ENCODE data around the gene MGAT4A.
A peak's percentile ranks its signal among the peaks of the same experiment; 100 is the strongest.

Gene MGAT4A

GRCh38 chr2:98731041-98731893 lies at the start of gene MGAT4A:
MGAT4A (minus strand) TSS chr2:98731132; CDS start chr2:98726332, 4,800 bp downstream.
- TF ChIP-seq ZFX (IDR thresholded peaks at IDR 0.05) = no peak
- TF ChIP-seq CTCF (conservative IDR thresholded peaks at IDR 0.05) = no peak
- H3K27ac ChIP-seq = peak within 1 kb of the TSS; percentile 43

DNA sequence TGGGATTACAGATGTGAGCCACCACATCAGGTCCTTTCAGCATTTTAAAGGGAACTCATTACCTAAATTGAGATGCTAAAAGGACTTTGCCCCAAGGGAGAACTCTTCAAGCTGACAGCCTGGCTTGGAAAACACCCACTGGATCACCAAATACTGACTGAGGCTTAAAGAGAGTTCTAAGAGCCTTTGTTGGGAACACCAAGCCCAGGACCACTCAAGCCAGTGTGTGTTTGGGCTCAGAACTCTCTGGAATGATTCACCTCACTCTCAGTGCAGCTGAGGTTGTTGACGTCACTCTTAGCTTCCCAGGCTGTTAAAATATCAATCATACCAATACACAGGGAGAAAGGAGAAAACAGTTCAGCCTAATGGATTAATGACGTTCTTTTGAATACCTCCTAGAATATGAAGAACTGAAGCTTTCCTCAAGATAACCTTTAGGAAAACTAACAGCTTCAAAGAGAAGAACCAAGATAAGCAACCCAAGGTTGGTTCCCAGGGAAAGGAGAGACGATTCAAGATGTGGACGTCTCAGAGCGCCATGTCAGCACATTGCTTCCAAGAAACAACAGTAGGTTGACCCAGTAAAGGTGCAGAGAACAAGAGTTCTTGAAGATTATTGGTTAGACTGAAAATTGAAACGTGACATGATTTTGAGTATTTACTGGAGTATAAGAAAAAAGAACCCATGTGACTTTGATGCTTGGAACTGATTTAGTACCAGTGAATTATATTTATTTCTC lies 48.0 kb upstream of the MGAT4A start:
- TF ChIP-seq ZFX (IDR thresholded peaks at IDR 0.05) (no peak), CTCF (conservative IDR thresholded peaks at IDR 0.05) (no peak)
- no peak overlapping the region for H3K27ac ChIP-seq

DNA sequence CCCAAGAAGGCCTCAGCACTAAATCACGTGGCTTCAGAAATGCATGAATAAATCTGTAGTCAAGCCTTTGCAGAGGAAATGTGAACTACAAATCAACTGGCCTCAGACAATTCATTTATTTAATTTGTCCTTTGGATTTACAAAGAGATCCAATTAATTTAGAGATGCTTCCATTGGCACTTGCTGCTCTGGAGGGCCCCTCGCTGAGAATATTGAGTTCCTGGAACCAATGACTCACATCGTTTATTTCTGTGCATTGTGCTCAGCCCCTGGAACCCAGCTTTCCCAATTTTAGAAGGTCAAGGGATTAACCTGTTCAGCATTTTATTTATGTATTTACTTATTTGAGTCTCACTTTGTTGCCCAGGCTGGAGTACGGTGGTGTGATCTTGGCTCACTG lies 47.2 kb upstream of the MGAT4A start:
- TF ChIP-seq ZFX (IDR thresholded peaks at IDR 0.05) (no peak), CTCF (conservative IDR thresholded peaks at IDR 0.05) (no peak)
- no peak overlapping the region for H3K27ac ChIP-seq

DNA sequence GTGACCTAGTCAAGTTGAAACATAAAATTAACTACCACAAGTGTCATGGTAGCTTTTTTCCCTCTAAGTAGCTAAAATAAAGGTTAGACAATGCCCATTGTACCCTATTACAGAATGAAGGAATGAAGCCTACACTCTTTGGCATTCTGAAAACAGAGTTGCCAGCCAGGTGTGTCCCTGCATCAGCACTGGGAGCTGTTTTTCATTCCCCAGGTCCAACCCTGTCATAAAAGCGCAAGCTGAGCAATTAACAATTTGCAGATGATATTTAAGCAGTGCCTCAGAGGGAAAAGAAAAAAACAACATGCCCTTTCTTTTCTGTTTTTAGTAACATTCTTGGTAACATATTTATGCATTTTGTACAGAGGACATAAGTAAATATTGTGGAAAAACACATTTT lies 46.8 kb upstream of the MGAT4A start:
- H3K27ac ChIP-seq = no peak overlapping the region
- no peak for TF ChIP-seq CTCF (conservative IDR thresholded peaks at IDR 0.05)
- TF ChIP-seq ZFX (IDR thresholded peaks at IDR 0.05) = no peak

DNA sequence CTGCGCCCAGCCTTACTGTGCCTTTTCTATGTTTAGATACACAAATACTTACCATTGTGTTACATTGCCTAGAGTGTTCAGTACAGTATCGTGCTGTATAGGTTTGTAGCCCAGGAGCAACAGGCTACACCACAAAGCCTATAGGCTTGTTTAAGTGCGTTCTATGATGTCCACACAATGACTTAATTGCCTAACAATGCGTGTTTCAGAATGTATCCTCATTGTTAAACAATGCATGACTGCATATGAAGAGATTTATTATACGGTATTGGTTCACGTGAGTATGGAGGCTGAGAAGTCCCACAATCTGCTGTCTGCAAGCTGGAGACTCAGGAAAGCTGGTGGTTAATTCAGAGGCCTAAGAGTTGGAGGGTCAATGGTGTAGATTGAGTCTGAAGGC lies 46.1 kb upstream of the MGAT4A start:
- no peak for TF ChIP-seq ZFX (IDR thresholded peaks at IDR 0.05)
- TF ChIP-seq CTCF (conservative IDR thresholded peaks at IDR 0.05) = no peak
- no peak overlapping the region for H3K27ac ChIP-seq

- 0 out of 2 replicates have a peak overlapping the region, but pooled peaks have one; percentile 17 for H3K27ac ChIP-seq
Measured at GRCh38 chr2:98776136-98776535, 45.2 kb upstream of the MGAT4A start.

More at GRCh38 chr2:98776136-98776535, 45.2 kb upstream of the MGAT4A start:
- TF ChIP-seq CTCF (conservative IDR thresholded peaks at IDR 0.05) (no peak), ZFX (IDR thresholded peaks at IDR 0.05) (no peak)
